Parietal lobe (tissue), 2 donors: ENCODE measurements around the gene ZNF148. TPM values are rescaled to one million over a fixed set of nuclear protein-coding genes. Genes with fewer than 3 reads are reported as not detected.

Experiments
- small RNA-seq: library from RNA; depleted of rRNA; stranded (forward); fragments of <200 nt; gene quantifications from one replicate; pipeline ENCODE3, GENCODE V24; 2014; ENCODE audit warnings: low replicate concordance
- total RNA-seq: library from RNA; depleted of rRNA; stranded (reverse); fragments of >200 nt; gene quantifications from one replicate; pipeline ENCODE4 v1.2.3, GENCODE V29; 2014

Gene ZNF148, protein sequence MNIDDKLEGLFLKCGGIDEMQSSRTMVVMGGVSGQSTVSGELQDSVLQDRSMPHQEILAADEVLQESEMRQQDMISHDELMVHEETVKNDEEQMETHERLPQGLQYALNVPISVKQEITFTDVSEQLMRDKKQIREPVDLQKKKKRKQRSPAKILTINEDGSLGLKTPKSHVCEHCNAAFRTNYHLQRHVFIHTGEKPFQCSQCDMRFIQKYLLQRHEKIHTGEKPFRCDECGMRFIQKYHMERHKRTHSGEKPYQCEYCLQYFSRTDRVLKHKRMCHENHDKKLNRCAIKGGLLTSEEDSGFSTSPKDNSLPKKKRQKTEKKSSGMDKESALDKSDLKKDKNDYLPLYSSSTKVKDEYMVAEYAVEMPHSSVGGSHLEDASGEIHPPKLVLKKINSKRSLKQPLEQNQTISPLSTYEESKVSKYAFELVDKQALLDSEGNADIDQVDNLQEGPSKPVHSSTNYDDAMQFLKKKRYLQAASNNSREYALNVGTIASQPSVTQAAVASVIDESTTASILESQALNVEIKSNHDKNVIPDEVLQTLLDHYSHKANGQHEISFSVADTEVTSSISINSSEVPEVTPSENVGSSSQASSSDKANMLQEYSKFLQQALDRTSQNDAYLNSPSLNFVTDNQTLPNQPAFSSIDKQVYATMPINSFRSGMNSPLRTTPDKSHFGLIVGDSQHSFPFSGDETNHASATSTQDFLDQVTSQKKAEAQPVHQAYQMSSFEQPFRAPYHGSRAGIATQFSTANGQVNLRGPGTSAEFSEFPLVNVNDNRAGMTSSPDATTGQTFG
- total RNA-seq, result 92.3 TPM

DNA sequence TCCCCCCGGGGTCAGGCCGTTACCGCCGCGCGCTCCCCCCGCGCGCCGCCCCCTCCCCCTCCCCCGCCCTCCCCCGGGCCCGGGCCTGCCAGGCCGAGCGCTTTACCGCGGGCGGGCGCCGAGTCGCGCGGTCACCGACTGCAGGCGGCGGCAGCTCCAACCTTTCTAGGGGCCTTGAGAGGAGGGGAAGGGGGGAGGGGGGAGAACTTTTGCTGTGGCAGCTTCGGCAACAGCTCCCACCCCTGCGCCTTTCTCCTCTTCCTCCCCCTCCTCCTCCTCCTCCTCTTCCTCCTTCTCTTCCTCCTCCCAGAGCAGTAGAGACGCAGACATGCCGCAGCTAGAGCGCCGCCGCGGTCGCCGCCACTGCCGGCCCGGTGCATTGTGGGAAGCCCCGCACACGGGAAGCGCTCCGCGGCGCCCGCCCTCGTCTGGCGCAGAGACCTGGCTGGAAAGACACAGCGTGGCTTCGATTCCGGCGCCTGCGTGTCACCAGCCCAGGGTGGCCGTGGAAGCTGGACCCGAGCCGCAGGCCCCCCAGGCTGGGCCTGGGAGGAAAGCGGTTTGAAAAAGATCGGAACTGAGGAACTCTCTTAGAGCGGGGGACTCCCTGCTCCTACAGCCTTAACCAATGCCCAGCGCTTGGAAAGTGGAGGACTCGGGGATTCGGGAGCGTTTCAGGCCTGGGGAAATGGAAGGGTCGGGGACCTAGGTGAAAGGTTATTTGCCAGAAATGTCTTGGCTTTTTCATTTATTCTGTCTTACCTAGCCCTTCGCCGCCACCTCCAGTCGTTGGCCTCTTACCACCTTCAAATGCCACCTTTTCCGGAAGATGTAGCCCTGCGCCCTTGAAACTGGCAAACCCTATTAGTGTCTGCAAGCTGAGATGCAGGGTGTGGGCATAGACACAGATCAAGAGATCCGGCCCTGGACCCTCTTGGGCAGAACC is at the start of gene ZNF148:
ZNF148 (minus strand) TSS at position 330 of the 946 bp plus-strand sequence. CDS start 61,685 bp downstream, outside the sequence.

DNA sequence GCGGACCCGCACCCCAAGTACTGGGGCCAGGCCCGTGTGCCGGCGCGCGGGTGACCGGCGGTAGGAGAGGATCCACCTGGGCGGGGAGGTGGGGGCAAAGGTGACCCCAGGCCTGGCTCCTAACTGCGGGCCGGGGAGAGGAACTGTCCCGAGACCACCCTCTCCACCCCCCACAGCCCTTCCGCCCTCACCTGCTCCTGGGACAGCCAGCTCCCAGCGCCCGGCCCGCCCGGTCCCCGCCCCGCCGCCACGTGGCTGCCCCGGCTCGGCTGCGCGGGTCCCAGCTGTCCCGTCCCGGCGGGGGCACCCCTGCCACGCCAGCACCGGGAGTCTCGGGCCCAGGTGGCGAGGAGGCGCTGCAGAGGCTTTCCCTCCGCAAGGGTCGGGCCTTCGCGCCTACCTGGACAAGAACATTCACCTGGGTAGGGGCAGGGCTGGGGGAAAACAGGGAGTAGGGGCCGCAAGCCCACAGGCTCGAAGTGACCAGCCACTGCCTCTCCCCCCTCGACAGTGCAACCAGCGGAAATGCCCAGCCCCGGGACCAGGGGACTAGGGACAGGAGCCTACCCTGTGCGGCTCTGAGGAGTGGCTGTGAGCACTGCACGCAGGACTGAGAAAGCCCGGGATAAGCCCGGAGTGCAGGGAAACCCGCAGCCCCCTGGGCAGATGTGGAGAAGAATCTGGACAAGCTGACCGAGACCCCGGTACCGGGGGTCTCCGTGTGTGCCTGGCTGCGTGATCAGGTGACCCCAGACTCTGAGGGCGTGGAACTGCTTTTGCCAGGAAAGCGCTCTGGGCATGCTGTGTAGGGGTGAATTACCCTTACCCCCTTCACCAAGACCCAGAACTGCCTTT is 162.4 kb downstream of the ZNF148 start, which contains the start of gene SLC12A8:
SLC12A8 (minus strand) TSS at position 240 of the 855 bp plus-strand sequence. CDS start 1,399 bp downstream, outside the sequence.

Small RNA genes within 50 kb of the gene (small RNA-seq; reads per million reads assigned to genes)
- gene RNU6-232P, result not detected

Other genes starting within 250 kb of the ZNF148 start
- gene SLC12A8, start 162.6 kb downstream of the ZNF148 start, total RNA-seq, result 6.9 TPM
- gene SNX4, start 144.9 kb upstream of the ZNF148 start, total RNA-seq, result 70.4 TPM
- 21.9 TPM for gene OSBPL11, start 220.2 kb upstream of the ZNF148 start, total RNA-seq